NCI-H187 (cell line): ENCODE measurements around the gene CDKN2D.
"Not testable (repeated sequence)": the region's sequence is repeated elsewhere in the genome, so short reads cannot be mapped to it uniquely, and the experiment has no call there.

Experiments used
- DNase-seq, 2 experiments: peaks; one replicate each; lab custom pipeline; 2025; lab: John Stamatoyannopoulos, UW

CDKN2D gene

GRCh38 chr19:10551698-10552301 lies 17.0 kb downstream of the CDKN2D start:
- no peak for DNase-seq

DNA sequence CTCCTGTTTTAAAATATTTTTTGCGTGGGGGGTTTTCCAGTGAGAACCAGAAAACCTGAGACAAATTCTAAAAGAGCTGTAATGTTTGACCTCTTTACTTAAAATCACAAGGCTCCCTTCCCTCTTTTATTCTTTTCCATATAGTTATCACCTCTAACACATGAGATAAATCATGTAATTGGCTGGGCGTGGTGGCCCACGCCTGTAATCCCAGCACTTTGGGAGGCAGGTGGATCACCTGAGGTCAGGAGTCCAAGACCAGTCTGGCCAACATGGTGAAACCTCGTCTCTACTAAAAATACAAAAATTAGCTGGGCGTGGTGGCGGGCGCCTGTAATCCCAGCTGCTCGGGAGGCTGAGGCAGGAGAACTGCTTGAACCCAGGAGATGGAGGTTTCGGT lies 17.8 kb downstream of the CDKN2D start:
- not testable (repeated sequence) for DNase-seq

- DNase-seq: no peak
Observed at GRCh38 chr19:10550336-10550735, 18.4 kb downstream of the CDKN2D start.

GRCh38 chr19:10549733-10550132 lies 19.0 kb downstream of the CDKN2D start:
- no peak for DNase-seq

- no peak for DNase-seq
Observed at GRCh38 chr19:10548746-10549276, 20.0 kb downstream of the CDKN2D start.

DNA sequence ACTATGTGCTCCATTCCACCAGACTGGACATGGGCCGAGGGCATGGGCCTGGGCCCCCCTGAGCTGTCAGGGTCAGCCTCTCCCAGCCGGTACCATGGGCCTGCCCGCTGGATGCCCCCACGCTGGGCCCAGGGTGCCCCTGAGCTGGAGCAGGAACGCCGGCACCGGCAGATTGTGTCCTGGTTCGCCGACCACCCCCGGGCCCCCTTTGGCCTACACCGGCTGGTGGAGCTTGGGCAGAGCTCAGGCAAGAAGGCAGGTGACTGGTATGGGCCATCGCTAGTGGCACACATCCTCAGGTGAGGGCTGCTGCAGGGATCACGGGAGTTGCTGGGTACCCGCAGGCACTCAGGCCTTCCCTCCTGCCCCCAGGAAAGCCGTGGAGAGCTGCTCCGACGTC lies 22.0 kb downstream of the CDKN2D start:
- no peak for DNase-seq

DNA sequence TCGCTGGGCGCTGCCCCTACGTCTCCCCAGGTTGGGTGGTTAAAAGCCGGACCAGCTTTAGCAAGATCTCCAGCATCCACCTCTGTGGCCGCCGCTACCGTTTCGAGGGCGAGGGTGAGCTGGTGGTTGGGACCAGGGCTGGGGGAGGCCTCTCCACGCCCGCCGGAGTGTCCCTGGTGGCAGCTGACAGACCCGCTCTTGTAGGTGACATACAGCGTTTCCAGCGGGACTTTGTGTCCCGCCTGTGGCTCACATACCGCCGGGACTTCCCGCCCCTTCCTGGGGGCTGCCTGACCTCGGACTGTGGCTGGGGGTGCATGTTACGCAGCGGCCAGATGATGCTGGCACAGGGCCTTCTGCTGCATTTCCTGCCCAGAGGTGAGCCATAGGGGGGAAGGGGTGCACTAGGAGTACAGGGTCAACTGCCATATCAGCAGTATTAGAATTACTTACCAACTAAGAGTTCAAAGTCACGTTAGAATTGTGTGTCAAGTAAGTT lies 24.0 kb downstream of the CDKN2D start:
- no peak for DNase-seq

- DNase-seq: no peak
Observed at GRCh38 chr19:10544242-10544752, 24.5 kb downstream of the CDKN2D start.

GRCh38 chr19:10543420-10544241 lies 25.1 kb downstream of the CDKN2D start, which contains the start of gene ATG4D:
Gene ATG4D (plus strand): TSS chr19:10543904. CDS start chr19:10544091, 187 bp downstream.
- peak; percentile 80 to 81 for DNase-seq

GRCh38 chr19:10543059-10543419 lies 25.7 kb downstream of the CDKN2D start:
- DNase-seq: no peak

GRCh38 chr19:10539016-10539415 lies 29.8 kb downstream of the CDKN2D start:
- not testable (repeated sequence) for DNase-seq

DNA sequence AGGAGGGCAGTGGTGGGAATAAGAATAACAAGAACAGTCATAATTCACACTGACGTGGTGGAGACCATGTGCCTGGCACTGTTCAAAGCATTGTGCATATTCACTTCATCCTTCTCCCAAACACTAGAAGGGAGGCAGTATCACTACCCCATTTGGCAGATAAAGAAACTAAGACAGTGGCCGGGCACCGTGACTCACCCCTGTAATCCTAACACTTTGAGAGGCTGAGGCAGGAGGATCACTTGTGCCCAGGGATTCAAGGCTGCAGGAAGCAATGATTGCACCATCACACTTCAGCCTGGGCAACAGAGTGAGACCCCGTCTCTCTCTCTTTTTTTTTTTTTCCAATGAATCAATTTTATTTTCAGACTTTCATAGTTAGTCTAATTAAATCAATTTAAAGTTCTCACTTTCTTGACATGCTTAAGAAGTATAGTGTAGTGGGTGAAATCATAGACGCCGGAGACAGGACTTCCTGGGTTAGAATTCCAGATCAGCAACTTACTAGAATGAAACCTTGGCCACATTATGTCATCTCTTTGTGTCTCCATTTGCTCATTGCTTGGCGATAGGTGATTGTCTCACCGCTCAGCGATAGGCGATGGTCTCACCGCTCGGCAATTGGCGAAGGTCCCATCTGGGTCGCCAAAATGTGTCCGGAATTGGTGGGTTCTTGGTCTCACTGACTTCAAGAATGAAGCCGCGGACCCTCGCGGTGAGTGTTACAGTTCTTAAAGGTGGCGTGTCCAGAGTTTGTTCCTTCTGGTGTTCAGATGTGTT lies 30.4 kb downstream of the CDKN2D start:
- DNase-seq: no peak

DNA sequence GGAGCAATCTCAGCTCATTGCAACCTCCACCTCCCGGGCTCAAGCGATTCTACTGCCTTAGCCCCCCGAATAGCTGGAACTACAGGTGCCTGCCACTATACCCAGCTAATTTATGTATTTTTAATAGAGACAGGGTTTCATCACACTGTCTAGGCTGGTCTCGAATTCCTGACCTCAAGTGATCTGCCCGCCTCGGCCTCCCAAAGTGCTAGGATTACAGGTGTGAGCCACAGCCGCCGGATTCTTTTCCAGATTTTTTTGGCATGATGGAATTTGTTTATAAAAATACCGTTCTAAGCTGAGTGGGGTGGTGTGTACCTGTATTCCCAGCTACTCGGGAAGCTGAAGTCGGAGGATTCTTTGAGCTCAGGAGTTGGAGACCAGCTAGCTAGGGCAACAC lies 31.1 kb downstream of the CDKN2D start:
- DNase-seq: no peak

DNA sequence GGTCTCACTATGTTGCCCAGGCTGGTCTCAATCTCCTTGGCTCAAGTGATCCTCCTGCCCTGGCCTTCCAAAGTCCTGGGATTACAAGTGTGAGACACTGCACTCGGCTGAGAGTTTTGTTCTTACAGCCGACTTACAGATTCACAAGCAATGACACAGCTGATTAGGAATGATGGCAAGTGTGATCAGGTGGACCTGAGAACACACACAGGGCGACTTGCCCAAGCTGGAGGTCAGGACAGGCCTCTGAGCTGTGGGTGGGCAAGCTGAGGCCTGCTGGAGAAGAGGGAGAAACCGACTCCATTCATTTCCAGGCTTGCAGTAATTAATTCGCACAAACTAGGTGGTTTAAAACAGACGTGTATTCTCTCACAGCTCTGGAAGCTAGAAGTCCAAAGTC lies 33.2 kb downstream of the CDKN2D start:
- no peak for DNase-seq

GRCh38 chr19:10533646-10534386 lies 35.0 kb downstream of the CDKN2D start:
- DNase-seq: no peak

- DNase-seq: no peak
Observed at GRCh38 chr19:10532457-10532856, 36.3 kb downstream of the CDKN2D start.

GRCh38 chr19:10526887-10527286 lies 41.9 kb downstream of the CDKN2D start:
- not testable (repeated sequence) for DNase-seq

DNA sequence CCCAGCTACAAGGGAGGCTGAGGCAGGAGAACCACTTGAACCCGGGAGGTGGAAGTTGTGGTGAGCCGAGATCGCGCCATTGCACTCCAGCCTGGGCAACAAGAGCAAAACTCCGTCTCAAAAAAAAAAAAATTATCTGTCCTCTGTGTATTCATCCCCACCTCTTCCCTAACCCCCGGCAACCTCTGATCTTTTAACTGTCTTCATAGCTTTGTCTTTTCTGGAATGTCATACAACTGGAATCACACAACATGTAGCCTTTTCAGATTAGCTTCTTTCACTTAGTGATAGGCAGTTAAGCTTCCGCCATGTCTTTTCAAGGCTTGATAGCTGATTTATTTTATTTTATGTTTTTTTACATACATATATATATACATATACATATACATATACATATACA lies 43.1 kb downstream of the CDKN2D start:
- no peak for DNase-seq

- no peak for DNase-seq
Observed at GRCh38 chr19:10523135-10523636, 45.6 kb downstream of the CDKN2D start.

- DNase-seq: no peak
Observed at GRCh38 chr19:10521461-10522171, 47.2 kb downstream of the CDKN2D start.
